GM20000 (cell line): Measurements from ENCODE around the gene TAGLN3.
A peak's percentile ranks its signal among the peaks of the same experiment; 100 is the strongest.

Experiments used
- DNase-seq: peaks from one replicate; pipeline ENCODE4 v3.0.0; 2012; ENCODE audit warnings: low spot score
- CTCF ChIP-seq: IDR thresholded peaks from 2 replicates; pipeline ENCODE4 v1.5.1; 2012; ENCODE audit warnings: mild to moderate bottlenecking, control low read depth; ENCODE audit errors: extremely low read depth, missing control alignments

Gene TAGLN3

GRCh38 chr3:111956449-111956848 lies 42.3 kb upstream of the TAGLN3 start:
- no peak for DNase-seq
- TF ChIP-seq CTCF, result no peak

- DNase-seq, result no peak
- TF ChIP-seq CTCF, result no peak
Observed at GRCh38 chr3:111956995-111957734, 41.6 kb upstream of the TAGLN3 start.

- TF ChIP-seq CTCF, result no peak
- no peak for DNase-seq
Observed at GRCh38 chr3:111961461-111962164, 37.1 kb upstream of the TAGLN3 start.

- DNase-seq, result no peak
- no peak for TF ChIP-seq CTCF
Observed at GRCh38 chr3:111963424-111963823, 35.3 kb upstream of the TAGLN3 start.

- no peak for DNase-seq
- TF ChIP-seq CTCF, result no peak
Observed at GRCh38 chr3:111965484-111965883, 33.2 kb upstream of the TAGLN3 start.

- no peak for TF ChIP-seq CTCF
- DNase-seq, result no peak
Observed at GRCh38 chr3:111967068-111967467, 31.7 kb upstream of the TAGLN3 start.

- TF ChIP-seq CTCF, result peak; percentile 66
Observed at GRCh38 chr3:111967651-111968274, 31.0 kb upstream of the TAGLN3 start.

More at GRCh38 chr3:111967651-111968274, 31.0 kb upstream of the TAGLN3 start:
- peak; percentile 53 for DNase-seq
